ENCODE measurements around the gene IPO9.

DNA sequence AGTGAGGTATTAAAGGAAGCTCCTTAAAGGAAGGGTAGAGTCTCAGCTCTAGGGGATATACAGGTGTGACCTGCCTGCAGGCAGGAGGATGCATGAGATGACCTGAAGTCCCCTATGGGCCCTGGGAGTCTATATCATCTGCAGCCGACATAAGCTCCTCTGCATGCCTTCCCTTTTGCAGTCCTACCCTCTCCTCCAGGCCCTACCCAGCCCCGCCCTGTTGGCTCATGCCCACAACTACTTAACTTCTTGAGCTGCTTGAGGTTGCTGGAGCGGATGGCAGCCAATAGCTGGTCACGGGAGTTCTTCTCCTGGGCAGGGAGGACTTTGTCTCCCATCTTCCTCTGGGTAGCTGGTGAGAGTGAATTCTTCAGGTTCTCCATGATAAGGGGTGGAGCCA, 70.0 kb downstream of the IPO9 start:
- TF ChIP-seq POLR2A (IDR thresholded peaks at IDR 0.05; ENCODE audit: extremely low read depth, insufficient read length) (no peak), MYC (IDR thresholded peaks at IDR 0.05; ENCODE audit: low read depth, low read length) (no peak)
- TF ChIP-seq, protein P1, sequence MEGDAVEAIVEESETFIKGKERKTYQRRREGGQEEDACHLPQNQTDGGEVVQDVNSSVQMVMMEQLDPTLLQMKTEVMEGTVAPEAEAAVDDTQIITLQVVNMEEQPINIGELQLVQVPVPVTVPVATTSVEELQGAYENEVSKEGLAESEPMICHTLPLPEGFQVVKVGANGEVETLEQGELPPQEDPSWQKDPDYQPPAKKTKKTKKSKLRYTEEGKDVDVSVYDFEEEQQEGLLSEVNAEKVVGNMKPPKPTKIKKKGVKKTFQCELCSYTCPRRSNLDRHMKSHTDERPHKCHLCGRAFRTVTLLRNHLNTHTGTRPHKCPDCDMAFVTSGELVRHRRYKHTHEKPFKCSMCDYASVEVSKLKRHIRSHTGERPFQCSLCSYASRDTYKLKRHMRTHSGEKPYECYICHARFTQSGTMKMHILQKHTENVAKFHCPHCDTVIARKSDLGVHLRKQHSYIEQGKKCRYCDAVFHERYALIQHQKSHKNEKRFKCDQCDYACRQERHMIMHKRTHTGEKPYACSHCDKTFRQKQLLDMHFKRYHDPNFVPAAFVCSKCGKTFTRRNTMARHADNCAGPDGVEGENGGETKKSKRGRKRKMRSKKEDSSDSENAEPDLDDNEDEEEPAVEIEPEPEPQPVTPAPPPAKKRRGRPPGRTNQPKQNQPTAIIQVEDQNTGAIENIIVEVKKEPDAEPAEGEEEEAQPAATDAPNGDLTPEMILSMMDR (IDR thresholded peaks at IDR 0.05; ENCODE audit: low read depth, low read length), result no peak
- TF ChIP-seq, protein P2, sequence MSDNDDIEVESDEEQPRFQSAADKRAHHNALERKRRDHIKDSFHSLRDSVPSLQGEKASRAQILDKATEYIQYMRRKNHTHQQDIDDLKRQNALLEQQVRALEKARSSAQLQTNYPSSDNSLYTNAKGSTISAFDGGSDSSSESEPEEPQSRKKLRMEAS (IDR thresholded peaks at IDR 0.05; ENCODE audit: low read depth, low read length), result no peak
